Adrenal gland (tissue), 12 donors: ENCODE results near the gene KRTAP1-4. TPM values are rescaled to one million over a fixed set of nuclear protein-coding genes. Genes with fewer than 3 reads are reported as not detected.
"Not testable (repeated sequence)": the region's sequence is repeated elsewhere in the genome, so short reads cannot be mapped to it uniquely, and the experiment has no call there.

ENCODE experiments used
- DNase-seq, 7 donors: peaks; one replicate each; pipeline ENCODE4 v3.0.0-alpha.2; 2019 to 2020
- H3K27ac ChIP-seq, 5 donors: fragments of 200-600 bp; sonication (generic) in 4 of 5; 1 replicate in 3 of 5; 2 replicates in 2 of 5; pipeline versions ENCODE4 v1.5.1 to v1.8.0; 2016 to 2020; ENCODE audit warnings: mild to moderate bottlenecking in 1 of 5
- H3K27me3 ChIP-seq: fragments of 200-600 bp; 2 replicates; pipeline ENCODE4 v1.8.0; 2021
- H3K36me3 ChIP-seq, 2 donors: fragments of 200-600 bp; replicated peaks in 1 of 2; 1 replicate in 1 of 2; 2 replicates in 1 of 2; pipeline versions ENCODE4 v1.5.1 to v1.8.0; 2018 to 2022
- H3K4me1 ChIP-seq, 2 donors: fragments of 200-600 bp; replicated peaks in 1 of 2; 1 replicate in 1 of 2; 2 replicates in 1 of 2; pipeline versions ENCODE4 v1.5.1 to v1.8.0; 2018 to 2021
- H3K4me3 ChIP-seq, 4 donors: fragments of 200-600 bp; sonication (generic) in 3 of 4; one replicate each; pipeline ENCODE4 v1.5.1; 2016 to 2018
- H3K9me3 ChIP-seq, 3 donors: fragments of 200-600 bp; sonication (generic) in 1 of 3; replicated peaks in 1 of 3; 1 replicate in 2 of 3; 2 replicates in 1 of 3; pipeline versions ENCODE4 v1.5.1 to v1.8.0; 2016 to 2021
- POLR2A ChIP-seq, 2 donors: fragments of 450-650 bp; IDR thresholded peaks; one replicate each; pipeline ENCODE4 v1.6.1; 2017; ENCODE audit warnings: antibody characterized with exemption in 2 of 2, mild to moderate bottlenecking in 2 of 2, moderate library complexity in 1 of 2
- WGBS, 4 donors: extraction: QIAGEN DNeasy Blood & Tissue Kit in 2 of 4; methylation state at CpG; one replicate each; pipeline versions ENCODE4 v1.1.5 to v1.1.7; 2013 to 2017; 5-methylcytosine and 5-hydroxymethylcytosine counted together
- intact Hi-C, 2 donors: fragments of 100-400 bp; cut with DNase I; formaldehyde crosslinking; loops; one replicate each; pipeline versions ENCODE4 v1.14.1 to v1.15.0; 2022 to 2023
- polyA plus RNA-seq, 3 donors: library from polyadenylated mRNA; stranded (reverse); fragments of 200-250 nt in 2 of 3; fragments of 350-450 nt in 1 of 3; fragmentation: Illumina TruSeq in 1 of 3; extraction: RNeasy Lipid Tissue Mini Kit (QIAGEN cat#74804) in 1 of 3; gene quantifications; one replicate each; pipeline ENCODE4 v1.2.3, GENCODE V29; 2013 to 2014
- total RNA-seq, 9 donors: library from RNA; depleted of rRNA in 4 of 9; stranded (reverse); fragments of >200 nt in 4 of 9; fragments of 120-200 nt in 1 of 9; fragmentation: NEBNext Ultra II Directional in 1 of 9; extraction: Animal tissue kit (Norgen Biotek cat#: 25700) in 1 of 9; gene quantifications; one replicate each; pipeline versions ENCODE4 v1.1.0 to v1.2.4, GENCODE V29; 2013 to 2023
- TF ChIP-seq, protein P1 (sequence below), 6 experiments: fragments of 450-650 bp in 4 of 6; fragments of 200-600 bp in 2 of 6; sonication (generic) in 1 of 6; IDR thresholded peaks; 1 replicate in 5 of 6; 2 replicates in 1 of 6; pipeline versions ENCODE4 v1.5.1 to v1.8.0; 2016 to 2021; ENCODE audit warnings: antibody characterized with exemption in 6 of 6, mild to moderate bottlenecking in 2 of 6, moderate library complexity in 1 of 6
- donor health status: healthy with polysubstance abuse.
- donor health status: Bipolar disorder and iron deficiency.
- donor health status: DM: yes; HTN: yes; CAD: no.
- donor health status: DM: no; HTN: no; CAD: no.
- donor health status: DM: no; HTN: no; CAD: no.
- donor health status: DM: yes; HTN: yes; CAD: no.

Gene KRTAP1-4
- total and polyA plus RNA-seq, 12 donors = not detected

DNA sequence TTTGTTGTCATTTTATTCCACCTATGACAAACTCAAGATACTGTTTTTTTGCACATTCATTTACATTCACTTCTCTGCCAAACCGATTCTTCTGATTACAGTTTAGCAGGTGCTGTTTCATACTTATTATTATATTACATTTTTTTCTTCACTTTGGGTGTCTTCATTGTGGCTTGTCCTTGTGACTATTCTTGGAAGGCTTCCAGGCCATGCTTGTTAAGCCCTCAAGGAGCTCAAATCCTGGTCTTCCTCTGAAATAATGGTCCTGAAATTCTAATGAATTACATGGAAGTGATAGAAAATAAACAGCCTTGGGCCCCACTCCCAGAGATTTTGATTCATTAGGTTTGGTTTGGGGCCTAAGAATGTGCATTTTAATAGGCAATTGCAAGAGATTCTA is 34.3 kb upstream of the KRTAP1-4 start:
- WGBS, 4 donors = 81 to 89% (median 86%) methylated on average over 1 of the region's 1 CpG
- Histone ChIP-seq H3K9me3 (no peaks in the 10 kb centered on the region), H3K4me1 (no peaks in the 10 kb centered on the region), H3K27ac (no peak overlapping the region), H3K27me3 (no peaks in the 10 kb centered on the region), H3K4me3 (no peak overlapping the region), H3K36me3 (no peaks in the 10 kb centered on the region)
- intact Hi-C loops = no loop called here
- TF ChIP-seq, protein P1, sequence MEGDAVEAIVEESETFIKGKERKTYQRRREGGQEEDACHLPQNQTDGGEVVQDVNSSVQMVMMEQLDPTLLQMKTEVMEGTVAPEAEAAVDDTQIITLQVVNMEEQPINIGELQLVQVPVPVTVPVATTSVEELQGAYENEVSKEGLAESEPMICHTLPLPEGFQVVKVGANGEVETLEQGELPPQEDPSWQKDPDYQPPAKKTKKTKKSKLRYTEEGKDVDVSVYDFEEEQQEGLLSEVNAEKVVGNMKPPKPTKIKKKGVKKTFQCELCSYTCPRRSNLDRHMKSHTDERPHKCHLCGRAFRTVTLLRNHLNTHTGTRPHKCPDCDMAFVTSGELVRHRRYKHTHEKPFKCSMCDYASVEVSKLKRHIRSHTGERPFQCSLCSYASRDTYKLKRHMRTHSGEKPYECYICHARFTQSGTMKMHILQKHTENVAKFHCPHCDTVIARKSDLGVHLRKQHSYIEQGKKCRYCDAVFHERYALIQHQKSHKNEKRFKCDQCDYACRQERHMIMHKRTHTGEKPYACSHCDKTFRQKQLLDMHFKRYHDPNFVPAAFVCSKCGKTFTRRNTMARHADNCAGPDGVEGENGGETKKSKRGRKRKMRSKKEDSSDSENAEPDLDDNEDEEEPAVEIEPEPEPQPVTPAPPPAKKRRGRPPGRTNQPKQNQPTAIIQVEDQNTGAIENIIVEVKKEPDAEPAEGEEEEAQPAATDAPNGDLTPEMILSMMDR (IDR thresholded peaks at IDR 0.05) = no peak
- no peak for DNase-seq

DNA sequence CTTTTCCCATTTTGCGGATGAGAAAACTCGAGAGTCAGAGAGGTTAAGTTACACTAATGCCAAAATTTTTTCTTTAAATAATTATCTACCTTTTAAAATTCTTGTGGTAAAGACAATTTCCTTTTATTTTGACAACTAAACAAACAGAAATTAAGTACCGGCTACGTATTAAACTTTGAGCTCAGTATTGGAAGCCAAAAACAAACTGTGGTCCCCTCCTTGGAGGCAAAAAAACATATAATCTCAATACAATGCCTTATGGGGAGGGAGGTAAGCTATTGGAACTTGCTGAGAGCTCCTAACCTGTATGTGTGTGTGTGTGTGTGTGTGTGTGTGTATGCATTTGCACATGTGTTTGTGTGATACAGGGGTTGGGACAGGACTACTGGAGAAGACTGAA is 33.5 kb upstream of the KRTAP1-4 start:
- 81 to 89% (median 86%) methylated on average over 4 of the region's 4 CpGs for WGBS, 4 donors
- no peaks in the 10 kb centered on the region for H3K4me1 ChIP-seq
- H3K27ac ChIP-seq = no peak overlapping the region
- no peak overlapping the region for H3K4me3 ChIP-seq
- H3K36me3 ChIP-seq = no peaks in the 10 kb centered on the region
- no peaks in the 10 kb centered on the region for H3K9me3 ChIP-seq
- intact Hi-C loops = no loop called here
- TF ChIP-seq POLR2A (IDR thresholded peaks at IDR 0.05) = no peak
- TF ChIP-seq, protein P1 (IDR thresholded peaks at IDR 0.05) = no peak
- no peaks in the 10 kb centered on the region for H3K27me3 ChIP-seq
- DNase-seq = no peak

DNA sequence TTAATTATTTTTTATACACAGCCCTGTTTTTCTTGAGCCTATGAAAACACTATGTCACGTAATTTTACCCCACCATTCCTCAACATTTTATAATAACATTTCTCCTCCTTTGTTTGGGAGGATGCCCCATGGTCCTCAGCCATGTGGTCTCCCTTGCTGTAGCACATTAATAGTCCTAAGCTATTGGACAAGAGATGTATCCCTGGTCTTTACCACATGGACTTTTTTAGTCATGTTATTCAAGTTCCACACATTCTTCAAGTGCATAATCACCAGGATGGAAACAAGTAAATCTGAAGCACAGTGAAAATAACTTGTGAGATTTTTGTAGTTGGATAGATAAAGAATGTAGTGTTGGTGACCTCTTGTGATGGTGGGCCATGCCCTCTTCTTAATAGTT is 32.0 kb upstream of the KRTAP1-4 start:
- no peak overlapping the region for H3K27ac ChIP-seq

DNA sequence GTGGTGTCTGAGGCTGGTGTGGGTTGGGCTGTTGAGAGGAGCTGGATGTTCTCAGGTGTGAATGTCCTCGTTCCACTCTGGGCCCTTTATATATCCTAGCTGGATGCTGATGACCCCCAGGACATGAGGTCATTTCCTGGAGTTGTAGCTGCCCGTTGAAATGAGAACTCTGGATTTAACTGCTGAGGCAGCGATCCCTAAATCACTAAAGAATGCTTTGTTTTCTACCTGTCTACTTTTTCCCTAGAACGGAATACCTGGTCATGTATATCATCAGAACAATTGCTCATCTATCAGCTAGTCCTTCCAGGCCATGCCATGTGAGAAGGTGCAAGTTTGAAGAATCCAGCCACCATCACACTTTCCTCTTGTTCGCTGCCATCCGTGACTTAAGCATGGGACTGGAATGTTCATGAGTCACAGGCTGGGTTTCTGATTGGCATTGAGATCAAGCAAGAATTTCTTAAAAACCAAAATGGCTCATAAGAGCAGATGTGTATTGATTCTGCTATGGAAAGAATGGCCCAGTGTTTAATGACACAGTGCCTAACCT is 30.1 kb upstream of the KRTAP1-4 start, which contains the start of gene KRTAP2-3:
TSS of gene KRTAP2-3 (minus strand) at position 63 of the 553 bp plus-strand sequence. CDS start 64 bp downstream, outside the sequence.
- no peaks in the 10 kb centered on the region for H3K36me3 ChIP-seq
- no peak for TF ChIP-seq POLR2A (IDR thresholded peaks at IDR 0.05)
- TF ChIP-seq, protein P1 (IDR thresholded peaks at IDR 0.05) = no peak

More for the DNA sequence above, 32.0 kb upstream of the KRTAP1-4 start:
- H3K4me1 ChIP-seq = no peaks in the 10 kb centered on the region
- H3K9me3 ChIP-seq = no peaks in the 10 kb centered on the region
- no peaks in the 10 kb centered on the region for H3K27me3 ChIP-seq
- no peak overlapping the region for H3K4me3 ChIP-seq
- DNase-seq = no peak
- intact Hi-C loops = no loop called here
- TF ChIP-seq, protein P1 (IDR thresholded peaks at IDR 0.05) = no peak
- no peak for TF ChIP-seq POLR2A (IDR thresholded peaks at IDR 0.05)
- H3K36me3 ChIP-seq = no peaks in the 10 kb centered on the region
- 56 to 83% (median 76%) methylated on average over 1 of the region's 1 CpG for WGBS, 4 donors

DNA sequence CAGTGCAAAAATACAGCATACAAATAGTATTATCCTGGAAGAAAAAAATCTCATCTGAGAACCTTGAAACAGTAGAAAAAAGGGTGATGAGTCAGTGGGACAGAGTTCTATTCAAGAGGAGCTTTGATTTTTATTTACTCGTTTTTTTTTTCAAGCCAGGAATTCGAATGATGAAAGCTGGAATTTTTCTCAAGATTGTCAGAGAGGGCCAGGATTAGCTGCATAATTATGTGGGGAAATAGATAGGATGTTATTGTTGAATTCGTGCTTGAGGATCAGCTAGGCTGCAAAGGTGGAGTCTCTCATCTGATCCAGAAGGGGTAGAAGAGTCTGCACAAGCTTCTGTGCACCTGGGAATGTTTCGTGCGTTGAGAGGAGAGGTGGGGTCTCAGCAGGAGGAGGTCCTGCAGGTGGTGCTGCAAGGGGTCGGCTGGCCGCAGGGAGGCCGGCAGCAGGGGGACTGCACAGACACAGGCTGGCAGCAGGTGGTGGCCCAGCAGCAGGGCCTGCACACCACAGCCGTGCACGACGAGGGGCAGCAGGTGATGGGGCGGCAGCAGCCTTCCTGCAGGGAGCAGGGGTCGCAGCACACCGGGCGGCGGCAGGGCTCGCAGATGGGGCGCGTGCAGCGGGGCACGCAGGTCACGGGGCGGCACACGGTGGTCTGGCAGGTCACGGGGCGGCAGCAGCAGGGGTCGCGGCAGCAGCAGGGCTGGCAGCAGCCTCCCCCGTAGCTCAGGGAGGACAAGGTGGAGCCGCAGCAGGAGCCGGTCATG is 29.5 kb upstream of the KRTAP1-4 start:
- H3K9me3 ChIP-seq, intact Hi-C loops, H3K27me3 ChIP-seq, DNase-seq, H3K4me3 ChIP-seq, H3K4me1 ChIP-seq, H3K36me3 ChIP-seq, H3K27ac ChIP-seq: not testable (repeated sequence)
- 25 to 43% (median 34%) methylated on average over 5 to 10 of the region's 31 CpGs for WGBS, 4 donors

More for the DNA sequence above, 30.1 kb upstream of the KRTAP1-4 start, which contains the start of gene KRTAP2-3:
- intact Hi-C loops = no loop called here
- H3K4me3 ChIP-seq = no peak within 1 kb of the TSS
- no peaks in the 10 kb centered on the region for H3K9me3 ChIP-seq
- no peaks in the 10 kb centered on the region for H3K4me1 ChIP-seq
- H3K27ac ChIP-seq = no peak within 1 kb of the TSS
- no peaks in the 10 kb centered on the region for H3K27me3 ChIP-seq
- no peak for DNase-seq
- 57 to 69% (median 63%) methylated on average over 6 of the region's 6 CpGs for WGBS, 4 donors
